K562 (cell line): Measurements from ENCODE around the gene ZNF407. TPM values are rescaled to one million over a fixed set of nuclear protein-coding genes. Genes with fewer than 3 reads are reported as not detected.

Experiments used
- ATAC-seq: fragments of 200-7000 bp; cut with Tn5 transposase; 3 replicates; pipeline ENCODE4 v1.9.1; 2020; ENCODE audit warnings: moderate library complexity
- BruUV-seq: library from RNA; stranded (reverse); fragments of 400-500 nt; replicated peaks from 2 replicates; lab custom pipeline; 2021; lab: Mats Ljungman, UMichigan
- CTCF ChIA-PET: fragments of 300-600 bp; formaldehyde crosslinking; extraction: SDS; loops from one replicate; lab custom pipeline; 2021; ENCODE audit warnings: low intra/inter-chr PET ratio; lab: Yijun Ruan, JAX
- POLR2A ChIA-PET: fragments of 300-600, 350-650 bp; sonication (Branson Sonifier 250); formaldehyde crosslinking; extraction: SDS; loops from one replicate; lab custom pipeline; 2021; ENCODE audit warnings: antibody characterized with exemption, inconsistent platforms; lab: Yijun Ruan, JAX
- DNase-seq, 4 experiments: peaks; one replicate each; pipeline versions ENCODE4 v3.0.0 to v3.0.0-alpha.2; 2011 to 2018; ENCODE audit warnings: low spot score in 3 of 4, mixed read lengths in 3 of 4; ENCODE audit errors: extremely low read depth in 1 of 4
- FAIRE-seq: peaks from 2 replicates; lab custom pipeline; 2011; peaks lifted over from hg19 to GRCh38; lab: Jason Lieb, UNC
- H2AFZ ChIP-seq: 2 replicates; pipeline ENCODE4 v1.6.0; 2011; ENCODE audit warnings: low read depth, low read length, control low read depth, inconsistent platforms
- H3K27ac ChIP-seq: fragments of 200-600 bp; 3 replicates; pipeline ENCODE4 v1.8.0; 2011; ENCODE audit warnings: low read depth, mild to moderate bottlenecking, control low read depth, inconsistent platforms, low read length, moderate library complexity, mixed read lengths; ENCODE audit errors: extremely low read depth
- H3K27me3 ChIP-seq, 2 experiments: fragments of 300-600 bp in 1 of 2; 2 replicates in 1 of 2; 3 replicates in 1 of 2; pipeline versions ENCODE4 v1.6.0 to v1.8.0; 2011; ENCODE audit warnings: inconsistent platforms in 2 of 2, low read length in 2 of 2, mild to moderate bottlenecking in 1 of 2, mixed read lengths in 1 of 2, moderate library complexity in 1 of 2; ENCODE audit not compliant: control insufficient read depth in 2 of 2, insufficient read depth in 2 of 2
- H3K36me3 ChIP-seq: fragments of 300-600 bp; 3 replicates; pipeline ENCODE4 v1.8.0; 2011; ENCODE audit warnings: mild to moderate bottlenecking, low read length, inconsistent platforms; ENCODE audit not compliant: control insufficient read depth, insufficient read depth
- H3K4me1 ChIP-seq, 2 experiments: fragments of 200-600 bp in 1 of 2; replicated peaks in 1 of 2; 2 replicates in 1 of 2; 3 replicates in 1 of 2; pipeline versions ENCODE4 v1.5.1 to v1.8.0; 2011; ENCODE audit warnings: inconsistent platforms in 2 of 2, low read length in 2 of 2, mild to moderate bottlenecking in 1 of 2, mixed read lengths in 1 of 2, moderate library complexity in 1 of 2; ENCODE audit not compliant: control insufficient read depth in 2 of 2, insufficient read depth in 2 of 2
- H3K4me2 ChIP-seq: 2 replicates; pipeline ENCODE4 v1.6.1; 2011; ENCODE audit warnings: low read length, control low read depth, inconsistent platforms, mixed read lengths; ENCODE audit not compliant: insufficient read depth
- H3K4me3 ChIP-seq: fragments of 200-600 bp; sonication (generic), shearing (Covaris generic); 2 replicates; pipeline ENCODE4 v1.5.1; 2016; ENCODE audit warnings: control low read depth, inconsistent platforms
- H3K79me2 ChIP-seq: fragments of 200-600 bp; 3 replicates; pipeline ENCODE4 v1.8.0; 2011; ENCODE audit warnings: low read length, inconsistent platforms; ENCODE audit not compliant: control insufficient read depth, insufficient read depth
- H3K9ac ChIP-seq, 2 experiments: 2 replicates each; pipeline versions ENCODE4 v1.6.0 to v1.6.1; 2011; ENCODE audit warnings: low read depth in 2 of 2, low read length in 2 of 2, control low read depth in 1 of 2, inconsistent platforms in 1 of 2, mild to moderate bottlenecking in 1 of 2, mixed read lengths in 1 of 2; ENCODE audit not compliant: insufficient read depth in 1 of 2
- H3K9me1 ChIP-seq: one replicate; pipeline ENCODE4 v1.6.0; 2011; ENCODE audit warnings: inconsistent platforms, mild to moderate bottlenecking, low read length, moderate library complexity; ENCODE audit not compliant: control insufficient read depth, insufficient read depth
- H3K9me3 ChIP-seq: replicated peaks from 2 replicates; pipeline ENCODE4 v1.5.1; 2011; ENCODE audit warnings: low read depth, low read length, inconsistent platforms; ENCODE audit not compliant: control insufficient read depth, insufficient read depth
- H4K20me1 ChIP-seq: replicated peaks from 2 replicates; pipeline ENCODE4 v1.6.1; 2011; ENCODE audit warnings: low read length, inconsistent platforms, mixed read lengths; ENCODE audit not compliant: control insufficient read depth, insufficient read depth
- CLOCK ChIP-seq: fragments of 250-450 bp; sonication (Bioruptor Pico); IDR thresholded peaks from 2 replicates; pipeline ENCODE4 v1.4.0; 2020; ENCODE audit warnings: mild to moderate bottlenecking, moderate library complexity, borderline replicate concordance
- IRF9 ChIP-seq: fragments of 450-650 bp; IDR thresholded peaks from 2 replicates; pipeline ENCODE4 v1.6.1; 2016; ENCODE audit warnings: missing biosample characterization, missing genetic modification characterization
- KAT7 ChIP-seq: sonication (generic); formaldehyde crosslinking; IDR thresholded peaks from 2 replicates; pipeline ENCODE4 v1.8.0; 2022; ENCODE audit warnings: missing genetic modification reagents, mild to moderate bottlenecking, borderline replicate concordance
- NFRKB ChIP-seq: fragments of 450-650 bp; IDR thresholded peaks from 2 replicates; pipeline ENCODE4 v1.6.1; 2016; ENCODE audit warnings: low read depth
- POLR2G ChIP-seq: fragments of 200-400 bp; formaldehyde crosslinking; IDR thresholded peaks from 2 replicates; pipeline ENCODE4 v1.6.1; 2017; ENCODE audit warnings: low read depth, mild to moderate bottlenecking, antibody characterized with exemption, low read length, moderate library complexity
- RCOR1 ChIP-seq, 2 experiments: IDR thresholded peaks; 2 replicates each; pipeline ENCODE4 v1.6.1; 2012; ENCODE audit warnings: low read depth in 2 of 2, low read length in 2 of 2, borderline replicate concordance in 1 of 2, improper control_type of control experiment in 1 of 2
- TOE1 ChIP-seq, 2 experiments: fragments of 450-650 bp in 1 of 2; sonication (generic) in 1 of 2; formaldehyde crosslinking in 1 of 2; IDR thresholded peaks; 2 replicates each; pipeline versions ENCODE4 v1.7.1 to v1.8.0; 2016 to 2022; ENCODE audit warnings: borderline replicate concordance in 2 of 2, mild to moderate bottlenecking in 2 of 2, antibody characterized with exemption in 1 of 2, inconsistent platforms in 1 of 2, low read depth in 1 of 2, missing genetic modification reagents in 1 of 2, moderate library complexity in 1 of 2
- WGBS: fragments of 100-300 bp; shearing (Covaris generic); methylation state at CpG from one replicate; pipeline ENCODE4 v1.1.6; 2016; ENCODE audit warnings: low coverage, mixed read lengths; ENCODE audit not compliant: insufficient coverage; ENCODE audit errors: missing lambda C conversion rate; 5-methylcytosine and 5-hydroxymethylcytosine counted together
- in situ Hi-C: fragments of 300-500 bp; cut with MboI; formaldehyde crosslinking; loops from 4 replicates; pipeline ENCODE4 v1.15.0; 2018; ENCODE audit warnings: inconsistent platforms, mixed read lengths
- intact Hi-C: fragments of 100-400 bp; cut with micrococcal nuclease; formaldehyde crosslinking; loops from 2 replicates; pipeline ENCODE4 v1.14.2; 2022
- polyA plus RNA-seq, 8 experiments: library from polyadenylated mRNA; depleted of rRNA in 4 of 8; stranded (reverse) in 5 of 8; unstranded in 3 of 8; fragments of >200 nt; fragmentation: Nextera tagmentation in 2 of 8; fragmentation: Illumina TruSeq in 1 of 8; extraction: Ambion mirVana in 2 of 8; extraction: Trizol in 1 of 8; gene quantifications; 2 replicates each; pipeline versions ENCODE4 v1.2.1 to v1.2.3, GENCODE V29; 2011 to 2014; ENCODE audit warnings: inconsistent platforms in 1 of 8, missing spikeins in 1 of 8
- total RNA-seq, 7 experiments: library from RNA; depleted of rRNA in 6 of 7; stranded (reverse); fragments of >200 nt in 6 of 7; fragmentation: Illumina TruSeq in 2 of 7; extraction: Trizol in 2 of 7; gene quantifications; 2 replicates each; pipeline versions ENCODE4 v1.2.1 to v1.2.3, GENCODE V29; 2011 to 2021; ENCODE audit warnings: low replicate concordance in 1 of 7

ZNF407 gene
- total and polyA plus RNA-seq, 9 of the 15 experiments (the other 6 are each of a cell fraction or from before 2014, with no cell fraction given) = 0.21 to 5.4 (median 2.3) TPM

- POLR2A ChIA-PET = no interaction called here
- intact Hi-C loops = no loop called here
Measured at GRCh38 chr18:74632856-74633255, 35.2 kb downstream of the ZNF407 start.

More at GRCh38 chr18:74632856-74633255, 35.2 kb downstream of the ZNF407 start:
- TF ChIP-seq KAT7 = no peak
- TF ChIP-seq CLOCK (CRISPR knock-in tag) = no peak
- TF ChIP-seq RCOR1 (IDR thresholded peaks at IDR 0.05; ENCODE audit: borderline replicate concordance in 1 of 2, low read depth in 2 of 2, low read length in 2 of 2) = no peak
- TF ChIP-seq TOE1 (IDR thresholded peaks at IDR 0.05; ENCODE audit: borderline replicate concordance) = no peak
- TF ChIP-seq TOE1 (CRISPR knock-in tag; IDR thresholded peaks at IDR 0.05; ENCODE audit: borderline replicate concordance, low read depth) = no peak
- TF ChIP-seq NFRKB = no peak
- TF ChIP-seq IRF9 (tag) = no peak
- no peak for TF ChIP-seq POLR2G
- WGBS = 78% methylated on average over 4 of the region's 4 CpGs
- no TSS peak for BruUV-seq
- Histone ChIP-seq H3K79me2 (0 out of 3 replicates have a peak, but pooled peaks cover 4% of the 10 kb centered on the region), H3K9me1 (no peaks in the 10 kb centered on the region), H3K36me3 (peaks cover 10% of the 10 kb centered on the region; the same call in 1 of the 3 replicates), H3K27ac (no peak overlapping the region), H3K4me1 (no peaks in the 10 kb centered on the region), H4K20me1 (no peaks in the 10 kb centered on the region), H3K9me3 (no peaks in the 10 kb centered on the region), H2AFZ (no peak overlapping the region), H3K9ac (no peak overlapping the region), H3K4me3 (no peak overlapping the region), H3K27me3 (no peaks in the 10 kb centered on the region), H3K4me2 (no peak overlapping the region)
- DNase-seq (no peak), FAIRE-seq (no peak), ATAC-seq (no peak)
- CTCF ChIA-PET = no interaction called here
- in situ Hi-C loops = no loop called here
